IPS DF 19.7 (cell line): ENCODE measurements around the gene TMEM187.
"Not testable (repeated sequence)": the region's sequence is repeated elsewhere in the genome, so short reads cannot be mapped to it uniquely, and the experiment has no call there.

Experiments used
- DNase-seq: peaks from one replicate; pipeline ENCODE4 v3.0.0-alpha.2; 2013; ENCODE audit warnings: low read depth, low spot score

The TMEM187 gene

GRCh38 chrX:153971450-153972367 lies 845 bp upstream of the TMEM187 start, which contains the start of gene HCFC1:
TSS of gene HCFC1 (minus strand) at chrX:153971818. CDS start at chrX:153970840, 978 bp downstream.
- DNase-seq = no peak

- no peak for DNase-seq
Measured at GRCh38 chrX:153973127-153974002, 811 bp downstream of the TMEM187 start.

GRCh38 chrX:153974003-153974725 lies 1.6 kb downstream of the TMEM187 start:
- no peak for DNase-seq

DNA sequence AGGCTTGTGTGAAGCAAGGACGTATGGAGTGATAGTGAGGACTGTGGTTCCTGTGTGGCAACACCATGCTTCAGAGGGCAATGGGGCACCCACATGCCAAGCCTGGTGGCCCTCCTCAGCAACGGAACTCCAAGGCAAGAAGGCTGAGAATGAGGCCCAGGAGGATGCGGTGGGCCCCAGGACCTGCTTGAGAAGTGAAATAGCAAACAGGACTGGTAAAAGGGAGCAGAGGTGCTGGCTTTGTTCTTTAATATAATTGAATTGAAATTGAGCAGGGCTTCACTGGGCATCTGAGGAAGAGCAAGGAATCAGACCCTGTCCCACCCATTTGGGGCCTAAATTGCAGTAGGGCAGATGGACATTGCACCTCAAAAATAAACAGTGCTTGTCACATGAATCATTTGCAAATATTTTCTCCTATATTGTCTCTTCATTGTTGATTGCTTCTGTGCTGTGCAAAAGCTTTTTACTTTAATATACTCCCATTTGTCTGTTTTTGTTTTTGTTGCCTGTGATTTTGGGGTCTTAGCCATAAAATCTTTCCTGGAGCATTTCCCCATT lies 2.3 kb downstream of the TMEM187 start:
- no peak for DNase-seq

- not testable (repeated sequence) for DNase-seq
Measured at GRCh38 chrX:153980394-153980793, 7.8 kb downstream of the TMEM187 start.

GRCh38 chrX:153981231-153981630 lies 8.7 kb downstream of the TMEM187 start:
- DNase-seq = no peak

DNA sequence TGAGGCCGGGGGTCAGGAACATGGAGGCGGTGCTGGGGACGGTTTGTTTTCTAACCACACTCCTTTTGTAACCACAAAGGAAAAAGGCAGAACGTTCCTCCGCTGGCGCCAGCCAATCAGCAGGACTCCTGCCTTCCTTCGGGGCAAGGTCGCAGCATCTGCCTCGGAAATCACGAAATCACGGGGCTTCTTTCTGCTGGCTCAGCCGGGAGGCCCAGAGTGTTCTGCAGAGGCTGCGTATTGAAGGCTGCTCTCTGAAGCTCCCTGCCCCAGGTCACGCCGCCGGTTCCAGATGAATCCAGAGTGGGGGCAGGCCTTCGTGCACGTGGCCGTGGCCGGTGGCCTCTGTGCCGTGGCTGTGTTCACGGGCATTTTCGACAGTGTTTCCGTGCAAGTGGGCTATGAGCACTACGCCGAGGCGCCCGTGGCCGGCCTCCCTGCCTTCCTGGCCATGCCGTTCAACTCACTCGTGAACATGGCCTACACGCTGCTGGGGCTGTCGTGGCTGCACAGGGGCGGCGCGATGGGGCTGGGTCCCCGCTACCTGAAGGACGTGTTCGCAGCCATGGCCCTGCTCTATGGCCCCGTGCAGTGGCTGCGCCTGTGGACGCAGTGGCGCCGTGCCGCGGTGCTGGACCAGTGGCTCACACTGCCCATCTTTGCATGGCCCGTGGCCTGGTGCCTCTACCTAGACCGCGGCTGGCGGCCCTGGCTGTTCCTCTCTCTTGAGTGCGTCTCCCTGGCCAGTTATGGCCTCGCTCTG lies 9.4 kb downstream of the TMEM187 start:
- no peak for DNase-seq

DNA sequence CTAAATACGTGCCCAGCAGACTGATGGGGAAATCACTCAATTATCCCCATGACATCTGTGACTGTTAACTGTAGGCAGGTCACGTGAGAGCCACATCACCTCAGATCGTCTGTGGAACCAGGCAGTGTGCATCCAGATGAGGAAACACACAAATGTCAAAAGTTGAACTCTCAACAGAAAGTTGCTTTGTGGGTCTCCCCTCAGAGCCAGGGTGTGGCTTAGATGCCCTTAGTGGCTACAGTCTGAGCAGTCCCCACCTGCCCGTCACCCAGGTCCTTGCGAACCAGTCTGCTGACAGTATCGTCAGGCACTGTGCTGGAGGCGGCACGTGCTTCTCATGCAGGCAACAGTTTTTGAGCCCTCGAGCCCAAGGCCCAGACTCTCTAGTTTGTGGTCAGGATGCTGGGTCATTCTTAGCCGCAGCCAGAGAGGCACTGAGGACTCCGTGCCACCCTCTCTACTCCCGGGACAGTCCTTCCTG lies 10.8 kb downstream of the TMEM187 start:
- DNase-seq = no peak

GRCh38 chrX:153984351-153985178 lies 12.0 kb downstream of the TMEM187 start:
- DNase-seq = no peak

DNA sequence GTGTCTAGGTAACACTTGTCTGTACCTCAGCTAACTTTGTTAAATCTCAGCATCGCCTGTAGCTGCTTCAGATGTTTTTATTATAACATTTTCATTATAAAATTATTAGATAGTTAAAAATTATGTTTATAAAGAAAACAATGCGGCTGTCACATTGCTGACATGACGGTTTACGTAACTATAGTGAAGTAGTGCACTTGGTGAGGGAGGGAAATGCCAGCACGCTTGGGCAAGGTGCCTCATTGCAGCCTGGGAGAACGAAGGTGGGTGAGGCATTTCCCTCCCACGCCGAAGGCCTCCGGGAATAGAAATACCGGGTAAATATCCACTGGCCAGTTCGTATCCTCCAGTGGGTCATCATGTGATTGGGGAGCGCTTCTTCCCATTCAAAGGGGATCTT lies 15.9 kb downstream of the TMEM187 start:
- DNase-seq = no peak

GRCh38 chrX:153989973-153990655 lies 17.6 kb downstream of the TMEM187 start:
- DNase-seq = no peak

GRCh38 chrX:153991013-153991580 lies 18.5 kb downstream of the TMEM187 start:
- DNase-seq = no peak

- no peak for DNase-seq
Measured at GRCh38 chrX:153992180-153992579, 19.6 kb downstream of the TMEM187 start.

GRCh38 chrX:153993079-153993478 lies 20.5 kb downstream of the TMEM187 start:
- no peak for DNase-seq

DNA sequence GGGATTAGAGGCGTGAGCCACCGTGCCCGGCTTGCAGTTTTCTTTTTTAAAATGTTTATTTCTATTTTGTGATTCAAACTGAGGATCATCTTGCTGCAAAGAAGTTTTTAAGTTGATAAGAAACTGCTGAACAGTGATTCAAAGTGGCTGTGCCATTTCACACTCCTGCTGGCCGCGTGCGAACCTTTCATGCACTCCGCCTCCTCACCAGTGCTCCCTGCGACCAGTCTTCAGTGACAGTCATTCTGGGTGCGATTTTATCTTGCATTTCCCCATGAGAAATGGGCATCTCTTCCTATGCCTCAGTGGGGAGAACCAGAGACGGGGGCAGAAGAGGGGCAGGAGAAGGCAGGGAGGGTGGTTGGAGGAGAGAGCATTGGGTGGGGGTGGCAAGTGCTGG lies 21.4 kb downstream of the TMEM187 start:
- no peak for DNase-seq

DNA sequence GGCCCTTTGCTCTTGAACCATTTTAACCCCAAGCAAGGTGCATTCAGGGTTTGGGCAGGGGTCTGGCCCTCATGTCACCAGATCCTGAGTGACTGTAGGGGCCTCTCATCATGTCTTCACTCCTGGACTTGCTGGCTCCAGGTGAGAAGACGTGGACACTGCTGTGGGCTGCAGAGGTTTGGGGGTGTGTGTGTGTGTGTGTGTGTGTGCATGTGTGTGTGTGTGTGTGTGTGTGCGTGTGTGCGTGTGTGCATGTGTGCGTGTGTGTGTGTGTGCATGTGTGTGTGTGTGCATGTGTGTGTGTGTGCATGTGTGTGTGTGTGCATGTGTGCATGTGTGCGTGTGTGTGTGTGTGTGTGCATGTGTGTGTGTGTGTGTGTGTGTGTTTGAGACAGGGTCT lies 21.8 kb downstream of the TMEM187 start:
- not testable (repeated sequence) for DNase-seq

- DNase-seq = no peak
Measured at GRCh38 chrX:153995504-153995903, 22.9 kb downstream of the TMEM187 start.

GRCh38 chrX:153999359-154000037 lies 26.9 kb downstream of the TMEM187 start:
- DNase-seq = no peak
